Measurements from ENCODE around the gene TNFRSF25.

TNFRSF25 gene

DNA sequence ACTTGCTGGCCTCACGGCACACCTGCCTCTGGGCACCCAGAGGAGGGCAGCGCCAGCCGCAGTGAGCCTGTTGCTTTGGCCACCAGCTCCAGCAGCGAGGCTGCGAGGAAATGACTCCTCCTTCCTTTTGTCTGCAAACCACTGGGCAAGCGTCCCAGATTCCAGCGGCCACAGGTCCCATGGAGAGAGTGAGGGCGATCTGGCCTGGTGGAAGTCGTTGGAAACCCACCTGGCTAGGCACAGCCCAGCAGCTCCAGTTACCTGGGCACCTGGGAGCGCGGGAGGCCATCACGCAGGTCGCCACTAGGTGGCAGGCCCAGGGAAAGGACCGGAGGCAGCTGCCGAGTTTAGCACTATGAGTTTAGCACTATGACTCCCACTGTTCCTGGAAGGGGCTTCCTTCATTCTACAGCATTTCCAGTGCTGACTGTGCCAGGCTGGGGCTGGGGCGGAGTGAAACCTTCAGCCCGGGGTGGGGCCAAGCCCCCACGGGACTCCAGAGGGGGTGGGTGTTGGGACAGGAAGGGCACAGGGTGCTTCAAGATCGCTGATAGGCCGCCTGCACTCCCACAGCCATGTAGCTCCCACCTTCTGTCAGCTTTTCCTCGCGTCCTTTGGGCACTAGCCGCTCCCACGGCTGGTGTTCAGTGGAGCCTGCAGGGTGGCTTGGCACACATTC lies 42.5 kb downstream of the TNFRSF25 start:
- Histone ChIP-seq H3K27me3 (ENCODE audit: insufficient read depth, low read length) (peaks cover 28% of the 10 kb centered on the region), H3K9me2 (ENCODE audit: low read depth, low read length) (no peaks in the 10 kb centered on the region), H3K36me3 (ENCODE audit: insufficient read depth, low read length) (no peaks in the 10 kb centered on the region), H3K9ac (ENCODE audit: low read length) (no peak overlapping the region), H4K20me1 (ENCODE audit: insufficient read depth, low read length) (no peaks in the 10 kb centered on the region), H3K27ac (ENCODE audit: low read depth, low read length, poor library complexity, severe bottlenecking) (no peak overlapping the region), H3K79me2 (ENCODE audit: insufficient read depth, low read length) (no peaks in the 10 kb centered on the region), H3K4me1 (ENCODE audit: insufficient read depth, low read length, severe bottlenecking) (no peaks in the 10 kb centered on the region), H3F3A (ENCODE audit: insufficient read depth, low read length) (no peaks in the 10 kb centered on the region), H3K4me2 (ENCODE audit: low read length) (no peak overlapping the region), H2AFZ (ENCODE audit: low read length) (no peak overlapping the region), H3K9me3 (ENCODE audit: low read length) (no peaks in the 10 kb centered on the region), H3K4me3 (ENCODE audit: low read depth, low read length, poor library complexity, severe bottlenecking) (no peak overlapping the region)
- no peak for TF ChIP-seq EZH2 (IDR thresholded peaks at IDR 0.05; ENCODE audit: borderline replicate concordance, low read length)
- TF ChIP-seq, protein P1, sequence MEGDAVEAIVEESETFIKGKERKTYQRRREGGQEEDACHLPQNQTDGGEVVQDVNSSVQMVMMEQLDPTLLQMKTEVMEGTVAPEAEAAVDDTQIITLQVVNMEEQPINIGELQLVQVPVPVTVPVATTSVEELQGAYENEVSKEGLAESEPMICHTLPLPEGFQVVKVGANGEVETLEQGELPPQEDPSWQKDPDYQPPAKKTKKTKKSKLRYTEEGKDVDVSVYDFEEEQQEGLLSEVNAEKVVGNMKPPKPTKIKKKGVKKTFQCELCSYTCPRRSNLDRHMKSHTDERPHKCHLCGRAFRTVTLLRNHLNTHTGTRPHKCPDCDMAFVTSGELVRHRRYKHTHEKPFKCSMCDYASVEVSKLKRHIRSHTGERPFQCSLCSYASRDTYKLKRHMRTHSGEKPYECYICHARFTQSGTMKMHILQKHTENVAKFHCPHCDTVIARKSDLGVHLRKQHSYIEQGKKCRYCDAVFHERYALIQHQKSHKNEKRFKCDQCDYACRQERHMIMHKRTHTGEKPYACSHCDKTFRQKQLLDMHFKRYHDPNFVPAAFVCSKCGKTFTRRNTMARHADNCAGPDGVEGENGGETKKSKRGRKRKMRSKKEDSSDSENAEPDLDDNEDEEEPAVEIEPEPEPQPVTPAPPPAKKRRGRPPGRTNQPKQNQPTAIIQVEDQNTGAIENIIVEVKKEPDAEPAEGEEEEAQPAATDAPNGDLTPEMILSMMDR (IDR thresholded peaks at IDR 0.05; ENCODE audit: low read length): peak; percentile 90

DNA sequence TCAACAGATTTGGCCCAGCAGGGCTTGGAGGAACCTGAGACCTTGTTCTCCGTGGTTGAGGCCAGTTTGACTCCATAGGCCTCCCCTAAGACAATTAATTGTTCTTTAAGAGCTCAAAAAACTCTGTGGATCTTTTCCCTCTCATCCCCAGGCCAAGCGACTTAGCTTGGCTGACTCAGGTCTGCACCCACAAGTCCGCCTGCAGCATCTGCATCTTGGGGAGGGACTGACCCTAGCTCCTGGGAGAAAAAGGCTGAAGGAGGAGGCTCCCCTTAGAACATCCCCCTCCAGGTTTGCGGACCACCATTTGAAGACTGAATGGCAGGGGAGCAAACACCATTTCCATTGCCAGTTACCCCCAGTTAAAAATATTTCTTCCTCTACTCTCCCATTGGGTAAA lies 44.7 kb downstream of the TNFRSF25 start:
- Histone ChIP-seq H3K9me2 (ENCODE audit: low read depth, low read length) (no peaks in the 10 kb centered on the region), H3K79me2 (ENCODE audit: insufficient read depth, low read length) (no peaks in the 10 kb centered on the region), H3K4me3 (ENCODE audit: low read depth, low read length, poor library complexity, severe bottlenecking) (no peak overlapping the region), H3K4me2 (ENCODE audit: low read length) (no peak overlapping the region), H4K20me1 (ENCODE audit: insufficient read depth, low read length) (no peaks in the 10 kb centered on the region), H3K27me3 (ENCODE audit: insufficient read depth, low read length) (peaks cover 18% of the 10 kb centered on the region; the same call in 1 of the 2 replicates), H3K9me3 (ENCODE audit: low read length) (no peaks in the 10 kb centered on the region), H3K9ac (ENCODE audit: low read length) (no peak overlapping the region), H3K27ac (ENCODE audit: low read depth, low read length, poor library complexity, severe bottlenecking) (no peak overlapping the region), H2AFZ (ENCODE audit: low read length) (no peak overlapping the region), H3K4me1 (ENCODE audit: insufficient read depth, low read length, severe bottlenecking) (no peaks in the 10 kb centered on the region), H3K36me3 (ENCODE audit: insufficient read depth, low read length) (no peaks in the 10 kb centered on the region), H3F3A (ENCODE audit: insufficient read depth, low read length) (no peaks in the 10 kb centered on the region)
- TF ChIP-seq, protein P1 (IDR thresholded peaks at IDR 0.05; ENCODE audit: low read length): no peak
- TF ChIP-seq EZH2 (IDR thresholded peaks at IDR 0.05; ENCODE audit: borderline replicate concordance, low read length): no peak

DNA sequence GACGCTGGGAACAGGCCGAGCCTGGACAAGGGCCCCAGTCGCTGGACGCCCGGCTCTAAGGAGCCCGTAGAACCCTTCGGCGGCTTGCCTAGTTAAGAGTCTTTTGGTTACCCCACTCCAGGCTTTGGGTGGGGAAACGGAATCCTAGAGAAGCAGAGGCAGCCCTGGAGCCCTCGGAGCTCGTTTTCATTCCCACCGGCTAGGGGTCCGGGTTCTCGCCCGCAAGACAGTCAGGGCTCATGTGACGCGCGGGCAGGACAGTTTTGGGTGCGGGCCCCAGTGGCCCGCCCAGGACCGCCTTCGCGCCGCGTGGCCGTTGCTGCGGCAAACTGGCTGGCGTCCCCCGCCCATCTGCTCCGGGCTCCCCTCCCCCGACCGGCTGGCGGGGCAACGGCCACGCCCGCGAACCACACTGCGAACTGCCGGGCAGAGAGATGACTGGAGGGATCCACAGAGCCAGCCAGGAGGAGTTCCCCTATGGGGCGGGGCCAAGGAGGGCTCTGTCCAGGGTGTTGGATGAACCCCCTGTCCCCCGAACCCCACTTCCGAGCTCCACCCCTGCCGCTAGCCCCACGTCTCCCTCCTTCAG lies 45.4 kb downstream of the TNFRSF25 start:
- Histone ChIP-seq H3K4me2 (ENCODE audit: low read length) (no peak overlapping the region), H3K79me2 (ENCODE audit: insufficient read depth, low read length) (no peaks in the 10 kb centered on the region), H3K27ac (ENCODE audit: low read depth, low read length, poor library complexity, severe bottlenecking) (no peak overlapping the region), H3K9me2 (ENCODE audit: low read depth, low read length) (no peaks in the 10 kb centered on the region), H4K20me1 (ENCODE audit: insufficient read depth, low read length) (no peaks in the 10 kb centered on the region), H3K36me3 (ENCODE audit: insufficient read depth, low read length) (no peaks in the 10 kb centered on the region), H2AFZ (ENCODE audit: low read length) (no peak overlapping the region), H3K27me3 (ENCODE audit: insufficient read depth, low read length) (peaks cover 19% of the 10 kb centered on the region), H3F3A (ENCODE audit: insufficient read depth, low read length) (no peaks in the 10 kb centered on the region), H3K4me3 (ENCODE audit: low read depth, low read length, poor library complexity, severe bottlenecking) (no peak overlapping the region), H3K9ac (ENCODE audit: low read length) (no peak overlapping the region), H3K4me1 (ENCODE audit: insufficient read depth, low read length, severe bottlenecking) (no peaks in the 10 kb centered on the region), H3K9me3 (ENCODE audit: low read length) (no peaks in the 10 kb centered on the region)
- TF ChIP-seq, protein P1 (IDR thresholded peaks at IDR 0.05; ENCODE audit: low read length): no peak
- TF ChIP-seq EZH2 (IDR thresholded peaks at IDR 0.05; ENCODE audit: borderline replicate concordance, low read length): no peak

Measured in OCI-LY1 (cell line).